ENCODE measurements around the gene PITPNM2.

GRCh38 chr12:123143736-123144461 is 7.0 kb downstream of the PITPNM2 start:
- no peak for TF ChIP-seq POLR2A (IDR thresholded peaks at IDR 0.05; ENCODE audit: low read depth)
- TF ChIP-seq, protein P1, sequence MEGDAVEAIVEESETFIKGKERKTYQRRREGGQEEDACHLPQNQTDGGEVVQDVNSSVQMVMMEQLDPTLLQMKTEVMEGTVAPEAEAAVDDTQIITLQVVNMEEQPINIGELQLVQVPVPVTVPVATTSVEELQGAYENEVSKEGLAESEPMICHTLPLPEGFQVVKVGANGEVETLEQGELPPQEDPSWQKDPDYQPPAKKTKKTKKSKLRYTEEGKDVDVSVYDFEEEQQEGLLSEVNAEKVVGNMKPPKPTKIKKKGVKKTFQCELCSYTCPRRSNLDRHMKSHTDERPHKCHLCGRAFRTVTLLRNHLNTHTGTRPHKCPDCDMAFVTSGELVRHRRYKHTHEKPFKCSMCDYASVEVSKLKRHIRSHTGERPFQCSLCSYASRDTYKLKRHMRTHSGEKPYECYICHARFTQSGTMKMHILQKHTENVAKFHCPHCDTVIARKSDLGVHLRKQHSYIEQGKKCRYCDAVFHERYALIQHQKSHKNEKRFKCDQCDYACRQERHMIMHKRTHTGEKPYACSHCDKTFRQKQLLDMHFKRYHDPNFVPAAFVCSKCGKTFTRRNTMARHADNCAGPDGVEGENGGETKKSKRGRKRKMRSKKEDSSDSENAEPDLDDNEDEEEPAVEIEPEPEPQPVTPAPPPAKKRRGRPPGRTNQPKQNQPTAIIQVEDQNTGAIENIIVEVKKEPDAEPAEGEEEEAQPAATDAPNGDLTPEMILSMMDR (IDR thresholded peaks at IDR 0.05), result no peak

Measured in esophagus muscularis mucosa (tissue), 3 donors.